EH (cell line): ENCODE measurements around the gene MIDN.

ENCODE experiments used
- DNase-seq: peaks from one replicate; pipeline ENCODE4 v3.0.0-alpha.2; 2015; ENCODE audit warnings: low read depth

Gene MIDN

GRCh38 chr19:1220976-1221903 lies 27.1 kb upstream of the MIDN start:
- peak; percentile 66 for DNase-seq

- DNase-seq = no peak
These were observed 26.5 kb upstream of the MIDN start for GRCh38 chr19:1221904-1222255.

- no peak for DNase-seq
These were observed 26.0 kb upstream of the MIDN start for GRCh38 chr19:1222394-1222793.

GRCh38 chr19:1223018-1223855 lies 25.1 kb upstream of the MIDN start:
- DNase-seq = peak; percentile 53

- no peak for DNase-seq
These were observed 24.1 kb upstream of the MIDN start for GRCh38 chr19:1224047-1224825.

- DNase-seq = no peak
These were observed 23.5 kb upstream of the MIDN start for GRCh38 chr19:1224847-1225246.

GRCh38 chr19:1225440-1226226 lies 22.8 kb upstream of the MIDN start:
- no peak for DNase-seq

- no peak for DNase-seq
These were observed 22.2 kb upstream of the MIDN start for GRCh38 chr19:1226227-1226518.

GRCh38 chr19:1226522-1227303 lies 21.7 kb upstream of the MIDN start:
- DNase-seq = no peak

GRCh38 chr19:1227304-1228054 lies 20.9 kb upstream of the MIDN start:
- DNase-seq = no peak

- DNase-seq = no peak
These were observed 20.0 kb upstream of the MIDN start for GRCh38 chr19:1228161-1228957.

GRCh38 chr19:1229056-1229923 lies 19.1 kb upstream of the MIDN start:
- no peak for DNase-seq

GRCh38 chr19:1229924-1230782 lies 18.2 kb upstream of the MIDN start:
- DNase-seq = no peak

GRCh38 chr19:1230783-1231489 lies 17.4 kb upstream of the MIDN start:
- DNase-seq = no peak

- no peak for DNase-seq
These were observed 16.4 kb upstream of the MIDN start for GRCh38 chr19:1231729-1232637.

- peak; percentile 31 for DNase-seq
These were observed 15.7 kb upstream of the MIDN start for GRCh38 chr19:1232652-1233072.
